ENCODE results near the gene HMGCR.
"Not testable (repeated sequence)": the region's sequence is repeated elsewhere in the genome, so short reads cannot be mapped to it uniquely, and the experiment has no call there.

HMGCR gene

DNA sequence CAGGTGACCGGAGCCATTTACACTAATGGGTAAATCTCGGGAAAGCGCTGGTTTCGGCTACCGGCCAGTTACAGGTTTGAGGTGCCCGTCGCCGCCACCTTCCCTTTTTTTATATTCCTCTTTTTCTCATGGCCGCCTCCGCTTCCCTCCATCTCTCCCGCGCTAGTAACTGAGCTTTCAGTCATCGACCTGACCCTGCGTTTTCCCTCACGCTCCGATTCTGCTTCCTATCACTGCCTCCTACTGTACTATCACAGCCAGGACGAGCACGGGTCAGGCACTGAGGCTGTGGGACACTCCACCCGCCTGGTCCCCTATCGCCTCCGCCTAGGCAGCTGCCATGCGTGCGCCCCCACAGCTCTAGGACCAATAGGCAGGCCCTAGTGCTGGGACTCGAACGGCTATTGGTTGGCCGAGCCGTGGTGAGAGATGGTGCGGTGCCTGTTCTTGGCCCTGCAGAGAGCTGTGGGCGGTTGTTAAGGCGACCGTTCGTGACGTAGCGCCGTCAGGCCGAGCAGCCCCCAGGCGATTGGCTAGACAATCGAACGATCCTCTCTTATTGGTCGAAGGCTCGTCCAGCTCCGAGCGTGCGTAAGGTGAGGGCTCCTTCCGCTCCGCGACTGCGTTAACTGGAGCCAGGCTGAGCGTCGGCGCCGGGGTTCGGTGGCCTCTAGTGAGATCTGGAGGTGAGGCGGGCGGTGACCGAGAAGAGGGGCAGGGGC, at the start of gene HMGCR:
Gene HMGCR, plus strand, starts transcription at position 606 of the 722 bp plus-strand sequence. CDS start 5,386 bp downstream, outside the sequence.
- peak; percentile 95 for DNase-seq

DNA sequence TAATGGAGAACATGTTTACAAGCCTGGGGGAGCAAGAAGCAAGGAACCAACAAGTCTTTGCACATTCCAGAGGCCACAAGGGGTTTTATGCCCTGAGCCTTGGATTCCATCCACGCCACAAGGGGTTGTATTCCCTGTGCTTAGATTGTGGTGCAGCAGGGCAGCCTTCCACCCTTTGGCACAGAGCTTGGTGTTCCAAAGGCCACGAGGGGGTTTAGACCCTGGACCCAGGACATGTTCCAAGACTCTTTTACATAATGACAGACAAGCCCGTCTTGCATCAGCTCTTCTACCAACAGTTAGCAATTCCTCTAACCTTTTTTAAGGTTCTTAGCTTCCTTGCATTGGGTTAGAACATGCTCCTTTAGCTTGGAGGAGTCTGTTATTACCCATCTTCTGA, 45.2 kb upstream of the HMGCR start:
- not testable (repeated sequence) for DNase-seq

DNA sequence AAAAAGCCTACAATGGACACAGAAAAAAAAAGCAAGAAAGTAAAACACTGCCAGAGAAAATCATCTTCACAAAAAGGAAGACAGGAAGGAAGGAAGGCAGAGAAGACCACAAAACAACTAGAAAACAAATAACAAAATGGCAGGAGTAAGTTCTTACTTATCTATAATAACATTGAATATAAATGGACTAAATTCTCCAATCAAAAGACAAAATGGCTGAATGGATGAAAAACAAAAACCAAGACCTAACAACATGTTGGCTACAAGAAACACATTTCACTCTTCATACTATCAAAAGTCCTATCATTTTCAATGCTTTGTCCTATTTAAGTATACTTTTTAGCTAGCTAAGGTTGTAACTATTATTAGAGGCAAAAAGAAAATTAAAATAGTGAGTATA, 36.9 kb upstream of the HMGCR start:
- no peak for DNase-seq

- no peak for DNase-seq
Observed at GRCh38 chr5:75303419-75303818, 33.6 kb upstream of the HMGCR start.

- DNase-seq: not testable (repeated sequence)
Observed at GRCh38 chr5:75304486-75304885, 32.5 kb upstream of the HMGCR start.

- DNase-seq: no peak
Observed at GRCh38 chr5:75306746-75307145, 30.3 kb upstream of the HMGCR start.

DNA sequence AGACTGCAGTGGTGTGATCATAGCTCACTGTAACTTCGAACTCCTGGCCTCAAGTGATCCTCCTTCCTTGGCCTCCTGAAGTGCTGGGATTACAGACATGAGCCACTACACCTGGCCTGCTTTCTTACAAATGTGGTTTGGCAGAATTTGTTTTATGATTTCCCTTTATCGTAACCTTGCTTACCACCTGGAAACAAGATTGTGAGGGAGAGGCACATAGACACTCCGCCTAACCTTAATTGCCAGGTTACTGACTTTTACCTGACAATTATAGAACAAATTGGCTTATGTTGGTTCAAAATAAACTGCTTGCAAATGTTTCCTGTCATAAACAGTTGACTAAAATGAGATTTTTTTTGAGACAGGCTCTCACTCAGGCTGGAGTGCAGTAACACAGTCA, 26.8 kb upstream of the HMGCR start:
- no peak for DNase-seq

DNA sequence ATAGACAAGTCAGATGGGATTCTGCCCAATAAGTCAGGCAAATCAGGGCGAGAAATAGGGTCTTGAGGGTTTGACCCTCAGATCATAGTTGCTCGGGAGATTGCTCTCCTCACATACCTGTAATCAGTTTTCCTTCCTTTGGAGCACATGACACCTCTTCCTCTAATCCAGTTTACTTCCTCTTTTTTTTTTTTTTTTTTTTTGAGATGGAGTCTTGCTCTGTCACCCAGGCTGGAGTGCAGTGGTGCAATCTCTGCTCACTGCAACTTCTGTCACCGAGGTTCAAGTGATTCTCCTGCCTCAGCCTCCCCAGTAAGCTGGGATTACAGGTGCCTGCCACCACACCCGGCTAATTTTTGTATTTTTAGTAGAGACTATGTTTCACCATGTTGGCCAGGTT, 17.9 kb upstream of the HMGCR start:
- not testable (repeated sequence) for DNase-seq

GRCh38 chr5:75319638-75320037, 17.4 kb upstream of the HMGCR start:
- DNase-seq: no peak

DNA sequence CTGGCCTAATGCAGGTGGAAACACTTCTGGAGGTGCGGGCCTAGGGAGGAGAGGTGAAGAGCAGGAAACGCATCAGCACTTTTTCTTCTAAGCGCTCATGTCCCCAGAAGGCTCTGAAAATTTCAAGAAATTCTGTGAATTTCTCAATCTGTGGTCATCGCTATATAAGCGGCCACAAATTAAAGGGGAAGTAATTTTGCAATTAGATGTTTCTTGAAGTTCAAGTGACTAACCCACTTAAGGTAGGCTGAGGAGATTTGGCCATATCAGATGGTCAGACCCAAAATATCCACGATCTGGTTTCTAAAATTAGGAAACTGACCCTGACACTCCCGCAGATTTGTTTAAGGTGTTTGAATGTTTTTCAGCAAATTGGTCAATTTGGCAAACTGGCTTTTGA, 16.6 kb upstream of the HMGCR start:
- DNase-seq: no peak

GRCh38 chr5:75322066-75322465, 15.0 kb upstream of the HMGCR start:
- no peak for DNase-seq

GRCh38 chr5:75324791-75325190, 12.2 kb upstream of the HMGCR start:
- DNase-seq: no peak

- DNase-seq: no peak
Observed at GRCh38 chr5:75325242-75325641, 11.8 kb upstream of the HMGCR start.

DNA sequence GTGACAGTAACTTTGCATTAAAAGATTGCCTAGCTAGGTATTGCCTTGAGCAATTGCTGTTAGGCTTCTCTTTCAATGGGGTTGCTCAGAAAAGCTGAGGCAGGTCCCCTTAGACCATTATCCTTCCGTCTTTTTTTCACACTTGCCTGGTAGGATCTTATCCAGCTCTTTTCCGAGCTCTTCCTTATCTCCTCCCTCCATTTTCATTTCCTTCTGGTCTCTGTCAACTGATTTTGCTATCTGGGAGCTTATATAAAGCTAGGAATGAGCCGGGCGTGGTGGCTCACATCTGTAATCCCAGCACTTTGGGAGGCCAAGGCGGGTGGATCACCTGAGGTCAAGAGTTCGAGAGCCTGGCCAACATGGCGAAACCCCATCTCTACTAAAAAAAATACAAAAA, 6.6 kb upstream of the HMGCR start:
- no peak for DNase-seq

GRCh38 chr5:75331095-75332090, 5.6 kb upstream of the HMGCR start:
- no peak for DNase-seq

- not testable (repeated sequence) for DNase-seq
Observed at GRCh38 chr5:75333759-75334158, 3.3 kb upstream of the HMGCR start.

DNA sequence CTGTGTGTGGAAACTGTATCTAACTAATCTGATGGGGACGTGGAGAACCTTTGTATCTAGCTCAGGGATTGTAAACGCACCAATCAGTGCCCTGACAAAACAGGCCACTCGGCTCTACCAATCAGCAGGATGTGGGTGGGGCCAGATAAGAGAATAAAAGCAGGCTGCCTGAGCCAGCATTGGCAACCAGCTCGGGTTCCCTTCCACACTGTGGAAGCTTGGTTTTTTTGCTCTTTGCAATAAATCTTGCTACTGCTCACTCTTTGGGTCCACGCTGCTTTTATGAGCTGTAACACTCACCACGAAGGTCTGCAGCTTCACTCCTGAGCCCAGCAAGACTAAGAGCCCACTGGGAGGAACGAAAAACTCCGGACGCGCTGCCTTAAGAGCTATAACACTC, 2.6 kb upstream of the HMGCR start:
- not testable (repeated sequence) for DNase-seq

DNA sequence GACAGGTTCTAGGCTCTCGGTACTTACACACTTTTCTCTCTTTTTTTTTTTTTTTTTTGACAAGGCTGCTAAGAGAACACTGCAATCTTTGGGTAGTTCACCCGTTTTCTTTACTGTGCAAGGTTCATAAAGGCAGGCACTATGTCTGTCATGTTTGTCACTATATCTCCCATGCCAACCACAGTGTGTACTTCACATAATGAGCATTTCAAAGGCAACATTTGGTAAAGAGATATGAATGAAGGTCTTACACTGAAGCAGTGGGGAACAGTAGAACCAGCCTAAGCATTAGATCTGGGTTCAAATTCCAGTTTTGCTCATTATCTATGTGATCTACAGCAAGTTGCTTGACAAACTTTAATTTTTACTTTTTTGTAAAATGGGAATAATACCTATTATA, 1.5 kb upstream of the HMGCR start:
- no peak for DNase-seq

DNA sequence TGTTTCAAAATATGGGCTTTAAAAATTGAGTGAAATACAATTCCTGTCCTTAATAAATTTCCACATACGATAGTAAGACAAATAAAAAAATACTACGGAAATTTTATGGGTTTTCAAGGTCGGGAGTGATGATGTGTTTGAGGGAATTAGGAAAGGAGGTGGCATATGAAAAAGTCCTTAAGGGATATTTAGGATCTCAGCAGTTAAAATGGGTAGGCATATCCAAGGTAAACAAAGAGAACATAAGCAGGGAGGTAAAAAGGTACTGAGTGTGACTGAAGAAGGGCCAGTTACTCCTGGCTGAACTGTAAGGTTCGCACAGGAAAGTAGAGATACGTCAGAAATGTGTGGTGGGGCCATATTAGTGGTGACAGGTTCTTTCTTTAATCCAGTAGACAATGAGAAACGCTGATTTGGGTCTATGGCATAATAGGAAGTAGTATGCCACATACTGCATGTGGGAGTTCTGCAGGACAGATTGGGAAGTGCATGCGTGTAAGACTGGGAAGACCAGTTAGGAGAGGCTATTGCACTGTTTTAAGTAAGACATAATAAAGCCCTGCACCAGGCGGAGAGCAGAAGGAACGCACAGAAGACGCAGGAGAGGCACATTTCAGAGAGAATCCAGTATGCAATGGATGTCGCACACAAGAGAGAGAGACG, 937 bp upstream of the HMGCR start:
- DNase-seq: no peak

- DNase-seq: no peak
Observed at GRCh38 chr5:75337366-75338021, 474 bp downstream of the HMGCR start.

DNA sequence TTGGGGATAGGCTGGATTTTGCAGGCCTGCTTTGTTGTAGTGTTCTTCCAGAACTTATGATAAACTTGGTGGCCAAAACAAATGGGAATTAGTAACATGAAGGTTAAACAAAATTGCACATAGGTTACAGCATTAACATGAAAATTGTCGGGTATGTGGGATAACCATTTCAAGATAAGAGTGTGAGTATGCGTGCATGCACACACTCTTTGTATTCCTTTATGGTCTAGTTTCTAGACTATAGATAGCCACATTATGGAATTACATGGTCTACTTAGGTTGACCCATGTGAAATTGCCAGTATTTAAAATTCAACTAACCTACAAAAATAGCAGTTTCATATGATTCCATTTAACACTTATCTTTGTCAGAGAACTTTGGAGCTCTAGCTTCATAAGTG, 1.4 kb downstream of the HMGCR start:
- no peak for DNase-seq

GRCh38 chr5:75340714-75341478, 3.9 kb downstream of the HMGCR start:
- DNase-seq: no peak

Measured in activated CD8-positive, alpha-beta memory T cell treated with anti-CD3 and anti-CD28 coated beads for 24 hours (primary cell).